CD4-positive, alpha-beta T cell treated with Interleukin-21 for 1 hour (primary cell): ENCODE results near the gene EHD4.

Source experiments
- DNase-seq: peaks from one replicate; pipeline ENCODE4 v3.0.0-alpha.2; 2020

EHD4 gene

GRCh38 chr15:41979493-41980266 lies 7.3 kb upstream of the EHD4 start:
- no peak for DNase-seq

- DNase-seq, result no peak
These were observed 6.2 kb upstream of the EHD4 start for GRCh38 chr15:41978534-41978933.

- no peak for DNase-seq
These were observed 5.5 kb upstream of the EHD4 start for GRCh38 chr15:41977757-41978383.

- no peak for DNase-seq
These were observed 3.3 kb upstream of the EHD4 start for GRCh38 chr15:41975669-41976068.

DNA sequence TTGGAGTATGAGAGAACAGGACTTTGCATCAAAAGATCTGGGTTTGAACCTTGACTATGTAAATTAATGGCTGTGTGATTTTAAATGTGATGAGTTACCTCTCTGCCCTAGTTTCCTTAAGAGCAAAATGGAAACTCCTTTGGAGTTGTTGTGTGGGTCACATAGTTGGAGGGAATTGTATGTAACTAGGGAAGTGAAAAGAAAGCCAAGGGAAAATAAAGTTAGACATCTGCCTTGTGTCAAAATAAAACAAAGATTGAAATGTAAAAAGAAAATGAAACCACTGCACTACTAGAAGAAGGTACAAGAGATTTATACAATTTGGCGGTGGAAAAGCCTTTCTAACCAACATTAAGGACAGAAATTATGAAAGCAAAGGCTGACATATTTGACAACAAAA lies 1.7 kb upstream of the EHD4 start:
- DNase-seq, result no peak

DNA sequence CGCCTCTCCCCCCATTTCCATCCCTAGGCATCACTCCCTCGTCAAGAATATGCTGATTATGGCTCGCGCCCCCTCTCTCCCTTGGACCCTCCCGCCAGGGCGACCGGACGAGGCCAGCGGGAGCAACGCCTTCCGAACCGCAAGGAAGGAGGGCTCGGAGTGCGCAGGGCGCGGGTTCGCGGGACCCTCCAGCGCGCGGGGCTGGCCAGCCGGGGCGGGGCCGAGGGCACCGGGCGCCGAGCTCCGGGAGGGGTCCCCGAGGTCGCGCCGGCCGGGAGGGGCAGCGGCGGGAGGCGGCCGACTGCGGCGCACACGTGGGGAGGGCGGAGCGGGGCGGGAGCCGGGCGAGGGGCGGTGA lies 483 bp downstream of the EHD4 start:
- no peak for DNase-seq

DNA sequence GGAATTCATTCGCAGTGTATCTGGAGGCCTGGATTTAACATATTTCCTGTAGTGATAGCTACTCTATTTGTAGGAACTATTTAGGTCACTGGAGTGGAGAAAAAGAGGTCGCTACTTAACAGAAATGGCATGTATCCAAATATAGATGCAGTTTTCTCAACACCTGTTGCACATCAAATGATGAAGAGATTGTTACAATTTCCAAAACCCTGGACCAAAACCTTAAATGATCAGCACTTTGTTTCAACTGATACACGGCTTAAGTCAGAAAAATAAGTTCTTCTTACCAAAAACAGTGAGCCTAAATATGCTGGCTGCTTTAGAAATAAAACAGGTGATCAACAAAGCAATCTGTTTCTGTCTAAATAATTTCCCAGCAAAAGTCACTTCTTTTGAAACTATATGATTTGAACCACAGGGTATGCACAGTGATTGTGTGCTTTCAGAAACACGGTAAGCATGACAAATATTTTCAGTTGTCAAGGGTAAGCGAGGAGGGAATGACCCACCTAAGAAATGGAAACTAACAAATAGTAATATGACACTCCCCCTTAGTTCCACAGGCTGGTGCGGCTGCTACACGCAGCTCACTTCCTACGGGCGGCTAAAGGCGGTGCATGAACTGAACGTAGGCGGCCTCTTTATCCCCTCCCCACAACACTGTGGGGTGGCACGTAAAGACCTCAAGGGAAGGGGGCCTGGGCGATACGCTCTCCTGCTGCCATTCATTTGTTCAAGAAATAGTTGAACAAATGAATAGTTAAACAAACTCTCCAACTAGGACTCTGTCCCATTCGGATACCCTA lies 1.1 kb downstream of the EHD4 start:
- peak; percentile 85 for DNase-seq

- DNase-seq, result peak; percentile 10
These were observed 1.9 kb downstream of the EHD4 start for GRCh38 chr15:41970456-41970855.

- peak; percentile 83 for DNase-seq
These were observed 2.4 kb downstream of the EHD4 start for GRCh38 chr15:41969851-41970431.

DNA sequence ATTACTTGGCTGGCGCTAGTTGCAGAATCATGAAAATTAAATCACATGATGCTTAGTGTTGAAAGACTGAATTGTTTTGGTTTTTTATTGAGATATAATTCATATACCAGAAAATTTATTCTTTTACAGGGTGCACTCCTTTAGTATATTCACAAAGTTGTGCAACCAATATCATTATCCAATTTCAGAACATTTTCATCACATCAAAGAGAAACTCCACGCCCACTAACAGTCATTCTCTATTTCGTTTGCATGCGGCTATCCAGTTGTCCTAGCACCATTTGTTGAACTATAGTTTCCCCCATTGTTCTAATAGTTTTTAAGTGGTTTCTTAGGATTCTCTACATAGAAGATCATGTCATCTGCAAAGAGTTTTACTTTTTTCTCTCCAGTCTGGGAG lies 3.7 kb downstream of the EHD4 start:
- no peak for DNase-seq

DNA sequence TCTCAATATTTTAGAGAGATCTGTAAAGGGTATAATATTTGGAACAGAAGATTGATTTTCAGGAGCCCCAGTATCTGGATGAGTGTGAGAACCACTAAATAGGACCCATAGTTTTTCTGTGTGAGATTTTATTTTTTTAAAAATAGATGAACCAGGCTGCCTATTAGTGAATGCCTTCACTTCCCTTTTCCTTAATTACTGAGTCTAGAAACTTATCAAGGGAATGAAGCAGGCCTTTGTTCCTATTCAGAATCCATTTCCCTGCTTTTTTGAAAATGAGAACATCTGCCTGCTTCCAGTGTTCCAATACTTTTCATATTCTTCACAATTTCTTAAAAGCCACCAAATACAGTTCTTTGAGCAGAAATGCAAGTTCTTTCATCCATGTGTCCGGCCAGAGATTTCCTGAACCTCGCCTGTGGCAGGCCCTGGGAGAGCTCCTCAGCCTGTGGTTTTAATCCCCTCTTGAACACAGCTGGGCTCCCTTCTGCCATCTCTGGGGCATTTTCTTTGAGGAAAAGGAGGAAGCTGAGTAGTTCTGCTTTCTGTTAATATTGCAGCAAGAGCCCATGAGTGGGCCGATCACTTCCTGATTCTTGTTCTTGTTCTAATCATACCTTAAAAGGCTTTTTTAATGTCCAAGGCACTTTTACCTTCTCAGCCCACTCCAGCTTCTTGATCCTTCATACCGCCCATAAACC lies 4.7 kb downstream of the EHD4 start:
- DNase-seq, result peak; percentile 20

GRCh38 chr15:41966920-41967465 lies 5.4 kb downstream of the EHD4 start:
- no peak for DNase-seq

- no peak for DNase-seq
These were observed 5.9 kb downstream of the EHD4 start for GRCh38 chr15:41966414-41966812.

- no peak for DNase-seq
These were observed 6.6 kb downstream of the EHD4 start for GRCh38 chr15:41965441-41966413.

DNA sequence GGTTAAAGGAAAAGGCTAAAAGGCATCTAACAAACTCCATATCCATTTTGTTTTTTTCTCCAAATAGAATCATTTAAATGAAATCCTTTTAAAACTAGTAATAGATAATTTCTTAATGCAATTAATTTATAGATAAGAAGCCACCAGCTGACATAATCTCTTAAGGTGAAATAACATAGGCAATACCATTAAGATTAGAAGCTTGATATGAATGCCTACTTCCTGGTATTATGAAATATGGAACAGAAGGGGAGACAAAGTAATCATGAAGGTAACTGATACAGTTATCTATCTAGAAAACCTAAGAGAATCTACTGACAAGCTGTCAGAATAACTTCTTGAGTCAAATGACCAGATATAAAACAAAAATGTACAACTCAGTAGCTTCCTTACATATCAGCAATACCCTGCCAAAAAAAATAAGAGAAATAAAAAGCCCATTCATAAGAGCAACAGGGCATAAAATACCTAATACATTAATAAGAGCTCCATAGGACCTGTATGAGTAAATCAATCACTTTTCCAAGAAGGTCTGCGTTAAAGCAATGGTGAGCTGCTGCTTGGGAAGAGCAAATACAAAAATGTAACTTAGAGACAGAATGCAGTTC lies 10.7 kb downstream of the EHD4 start:
- no peak for DNase-seq

- DNase-seq, result no peak
These were observed 11.3 kb downstream of the EHD4 start for GRCh38 chr15:41961001-41961518.

GRCh38 chr15:41958002-41958420 lies 14.3 kb downstream of the EHD4 start:
- no peak for DNase-seq

GRCh38 chr15:41957021-41957897 lies 15.1 kb downstream of the EHD4 start:
- DNase-seq, result no peak

- no peak for DNase-seq
These were observed 16.4 kb downstream of the EHD4 start for GRCh38 chr15:41955807-41956525.
